Keratinocyte (primary cell): ENCODE data around the gene PRPF6.

Source experiments
- CTCF ChIP-seq, 3 experiments: IDR thresholded peaks in 1 of 3; conservative IDR thresholded peaks in 1 of 3; optimal IDR thresholded peaks in 1 of 3; 2 replicates in 2 of 3; 3 replicates in 1 of 3; pipeline versions ENCODE3 to v1.5.1; 2011; ENCODE audit warnings: low read length in 3 of 3, mild to moderate bottlenecking in 3 of 3, moderate library complexity in 2 of 3, control low read depth in 1 of 3, inconsistent platforms in 1 of 3; ENCODE audit not compliant: insufficient read depth in 2 of 3; ENCODE audit errors: extremely low read depth in 1 of 3
- EZH2 ChIP-seq: IDR thresholded peaks from one replicate; pipeline ENCODE4 v1.6.1; 2012; ENCODE audit warnings: inconsistent platforms, mild to moderate bottlenecking, low read length, moderate library complexity

- no peak for TF ChIP-seq CTCF (optimal IDR thresholded peaks at IDR 0.05 in 1 of 3, IDR thresholded peaks at IDR 0.05 in 1 of 3, conservative IDR thresholded peaks at IDR 0.05 in 1 of 3; ENCODE audit: extremely low read depth in 1 of 3, insufficient read depth in 2 of 3, low read length in 3 of 3)
- no peak for TF ChIP-seq EZH2
These were observed 25.6 kb downstream of the PRPF6 start for GRCh38 chr20:64006490-64006889.
